HFF-Myc (cell line): ENCODE data around the gene SFN.

Experiments
- DNase-seq: peaks from one replicate; pipeline ENCODE4 v3.0.0-alpha.2; 2011; ENCODE audit warnings: low read depth; ENCODE audit errors: extremely low read depth
- H3K4me3 ChIP-seq: replicated peaks from 2 replicates; pipeline ENCODE4 v1.5.1; 2011; ENCODE audit warnings: low read depth, mild to moderate bottlenecking, control low read depth, low read length
- TF ChIP-seq, protein P1 (sequence below): IDR thresholded peaks from 2 replicates; pipeline ENCODE4 v1.5.1; 2012; ENCODE audit warnings: mild to moderate bottlenecking, low read depth, low read length, control low read depth; ENCODE audit errors: missing control alignments

Gene SFN

GRCh38 chr1:26862781-26863684 lies at the start of gene SFN:
Gene SFN (plus strand): TSS chr1:26863149. CDS start chr1:26863213, 64 bp downstream.
- DNase-seq, result no peak
- TF ChIP-seq, protein P1, sequence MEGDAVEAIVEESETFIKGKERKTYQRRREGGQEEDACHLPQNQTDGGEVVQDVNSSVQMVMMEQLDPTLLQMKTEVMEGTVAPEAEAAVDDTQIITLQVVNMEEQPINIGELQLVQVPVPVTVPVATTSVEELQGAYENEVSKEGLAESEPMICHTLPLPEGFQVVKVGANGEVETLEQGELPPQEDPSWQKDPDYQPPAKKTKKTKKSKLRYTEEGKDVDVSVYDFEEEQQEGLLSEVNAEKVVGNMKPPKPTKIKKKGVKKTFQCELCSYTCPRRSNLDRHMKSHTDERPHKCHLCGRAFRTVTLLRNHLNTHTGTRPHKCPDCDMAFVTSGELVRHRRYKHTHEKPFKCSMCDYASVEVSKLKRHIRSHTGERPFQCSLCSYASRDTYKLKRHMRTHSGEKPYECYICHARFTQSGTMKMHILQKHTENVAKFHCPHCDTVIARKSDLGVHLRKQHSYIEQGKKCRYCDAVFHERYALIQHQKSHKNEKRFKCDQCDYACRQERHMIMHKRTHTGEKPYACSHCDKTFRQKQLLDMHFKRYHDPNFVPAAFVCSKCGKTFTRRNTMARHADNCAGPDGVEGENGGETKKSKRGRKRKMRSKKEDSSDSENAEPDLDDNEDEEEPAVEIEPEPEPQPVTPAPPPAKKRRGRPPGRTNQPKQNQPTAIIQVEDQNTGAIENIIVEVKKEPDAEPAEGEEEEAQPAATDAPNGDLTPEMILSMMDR, result peak; percentile 46
- peak within 1 kb of the TSS; percentile 59; the same call in 1 of the 2 replicates for H3K4me3 ChIP-seq

DNA sequence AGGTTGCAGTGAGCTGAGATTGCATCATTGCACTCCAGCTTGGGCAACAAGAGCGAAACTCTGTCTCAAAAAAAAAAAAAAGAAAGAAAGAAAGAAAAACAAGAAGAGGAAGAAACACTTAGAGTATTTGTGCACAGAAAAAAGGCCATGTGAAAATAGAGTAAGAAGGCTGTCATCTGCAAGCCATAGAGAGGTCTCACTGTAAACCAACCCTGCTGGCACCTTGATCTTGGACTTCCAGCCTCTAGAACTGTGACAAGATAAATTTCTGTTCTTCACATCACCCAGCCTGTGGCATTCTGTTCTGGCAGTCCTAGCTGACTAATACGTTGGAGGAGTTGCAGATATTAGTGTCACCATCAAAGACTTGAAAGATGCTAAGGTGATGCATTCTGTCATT lies 48.6 kb upstream of the SFN start:
- no peak for DNase-seq
- no peak overlapping the region for H3K4me3 ChIP-seq
- TF ChIP-seq, protein P1, result no peak

GRCh38 chr1:26814893-26815292 lies 48.1 kb upstream of the SFN start:
- TF ChIP-seq, protein P1, result no peak
- no peak for DNase-seq
- no peak overlapping the region for H3K4me3 ChIP-seq

DNA sequence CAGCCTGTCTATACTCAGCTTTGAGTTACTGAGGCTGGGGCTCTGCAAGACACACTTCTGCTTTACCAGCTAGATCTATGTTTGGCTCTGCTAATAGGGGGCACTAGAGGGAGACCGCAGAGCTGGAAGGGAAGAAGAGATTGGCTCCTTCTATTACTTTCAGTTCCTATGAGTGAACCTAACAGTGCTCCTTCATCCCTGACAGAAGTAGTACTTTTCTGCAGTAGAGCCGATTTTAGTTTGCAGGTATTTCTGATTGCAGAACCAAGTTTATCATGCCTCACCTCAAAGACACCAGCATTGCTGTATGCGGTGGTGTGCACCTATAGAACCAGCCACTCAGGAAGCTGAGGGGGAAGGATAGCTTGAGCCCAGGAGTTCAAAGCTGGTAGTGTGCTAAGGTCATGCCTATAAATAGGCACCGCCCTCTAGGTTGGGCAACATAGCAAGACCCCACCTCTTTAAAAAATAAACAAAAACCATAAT lies 42.1 kb upstream of the SFN start:
- TF ChIP-seq, protein P1, result peak; percentile 12
- DNase-seq, result no peak
- no peak overlapping the region for H3K4me3 ChIP-seq

GRCh38 chr1:26822737-26823395 lies 40.1 kb upstream of the SFN start:
- TF ChIP-seq, protein P1, result no peak
- no peak overlapping the region for H3K4me3 ChIP-seq
- no peak for DNase-seq

GRCh38 chr1:26824731-26825130 lies 38.2 kb upstream of the SFN start:
- H3K4me3 ChIP-seq, result no peak overlapping the region
- DNase-seq, result no peak
- TF ChIP-seq, protein P1, result no peak
